ENCODE data around the gene MAP4K4. TPM values are rescaled to one million over a fixed set of nuclear protein-coding genes. Genes with fewer than 3 reads are reported as not detected.

MAP4K4 gene
- total and polyA plus RNA-seq, 2 experiments from 2014 or later = 20.3 to 115 TPM

GRCh38 chr2:101815739-101816391 lies 118.4 kb downstream of the MAP4K4 start:
- H3K9ac ChIP-seq = no peak overlapping the region
- H4K20me1 ChIP-seq (ENCODE audit: insufficient read depth) = peaks cover 32% of the 10 kb centered on the region
- peaks cover 43% of the 10 kb centered on the region for H3F3A ChIP-seq (ENCODE audit: insufficient read depth)
- H3K79me2 ChIP-seq (ENCODE audit: insufficient read depth) = peaks cover 100% of the 10 kb centered on the region
- H3K27ac ChIP-seq = 0 out of 2 replicates have a peak overlapping the region, but pooled peaks have one; percentile 5
- H3K36me3 ChIP-seq (ENCODE audit: low read depth) = no peaks in the 10 kb centered on the region
- WGBS, 2 experiments (ENCODE audit: low coverage in 1 of 2, low lambda C conversion rate in 2 of 2, missing lambda C conversion rate in 2 of 2) = 61 to 66% methylated on average over 14 of the region's 14 CpGs
- TF ChIP-seq EZH2 (IDR thresholded peaks at IDR 0.05; ENCODE audit: insufficient read depth, poor library complexity, severe bottlenecking) (no peak), EZH2phosphoT487 (IDR thresholded peaks at IDR 0.05; ENCODE audit: insufficient read depth, low read depth) (no peak)
- H3K9me3 ChIP-seq (ENCODE audit: low read depth) = no peaks in the 10 kb centered on the region
- peak; percentile 38 for DNase-seq
- in situ Hi-C loops (cut with MboI) = no loop called here
- peaks cover 52% of the 10 kb centered on the region for H3K4me1 ChIP-seq (ENCODE audit: insufficient read depth)
- H3K4me2 ChIP-seq (ENCODE audit: unreplicated experiment) = peak overlapping the region; percentile 24
- H3K4me3 ChIP-seq = no peak overlapping the region
- H3K9me2 ChIP-seq (ENCODE audit: insufficient read depth) = no peaks in the 10 kb centered on the region
- no peak overlapping the region for H2AFZ ChIP-seq
- no peaks in the 10 kb centered on the region for H3K27me3 ChIP-seq (replicated peaks; ENCODE audit: insufficient read depth)

GRCh38 chr2:101816598-101816997 lies 119.1 kb downstream of the MAP4K4 start:
- no peak overlapping the region for H3K9ac ChIP-seq
- peak overlapping the region; percentile 5; the same call in 1 of the 2 replicates for H3K27ac ChIP-seq
- TF ChIP-seq EZH2phosphoT487 (IDR thresholded peaks at IDR 0.05; ENCODE audit: insufficient read depth, low read depth) = no peak
- no peak for TF ChIP-seq EZH2 (IDR thresholded peaks at IDR 0.05; ENCODE audit: insufficient read depth, poor library complexity, severe bottlenecking)
- H3F3A ChIP-seq (ENCODE audit: insufficient read depth) = peaks cover 49% of the 10 kb centered on the region
- in situ Hi-C loops (cut with MboI) = no loop called here
- H2AFZ ChIP-seq = no peak overlapping the region
- H4K20me1 ChIP-seq (ENCODE audit: insufficient read depth) = peaks cover 32% of the 10 kb centered on the region
- no peaks in the 10 kb centered on the region for H3K36me3 ChIP-seq (ENCODE audit: low read depth)
- 66 to 77% methylated on average over 4 of the region's 4 CpGs for WGBS, 2 experiments (ENCODE audit: low coverage in 1 of 2, low lambda C conversion rate in 2 of 2, missing lambda C conversion rate in 2 of 2)
- DNase-seq = no peak
- no peaks in the 10 kb centered on the region for H3K9me3 ChIP-seq (ENCODE audit: low read depth)
- H3K4me2 ChIP-seq (ENCODE audit: unreplicated experiment) = no peak overlapping the region
- no peak overlapping the region for H3K4me3 ChIP-seq
- H3K79me2 ChIP-seq (ENCODE audit: insufficient read depth) = peaks cover 100% of the 10 kb centered on the region
- H3K4me1 ChIP-seq (ENCODE audit: insufficient read depth) = peaks cover 59% of the 10 kb centered on the region
- no peaks in the 10 kb centered on the region for H3K9me2 ChIP-seq (ENCODE audit: insufficient read depth)
- no peaks in the 10 kb centered on the region for H3K27me3 ChIP-seq (replicated peaks; ENCODE audit: insufficient read depth)

GRCh38 chr2:101817481-101817880 lies 120.0 kb downstream of the MAP4K4 start:
- TF ChIP-seq EZH2 (IDR thresholded peaks at IDR 0.05; ENCODE audit: insufficient read depth, poor library complexity, severe bottlenecking) (no peak), EZH2phosphoT487 (IDR thresholded peaks at IDR 0.05; ENCODE audit: insufficient read depth, low read depth) (no peak)
- peaks cover 25% of the 10 kb centered on the region for H4K20me1 ChIP-seq (ENCODE audit: insufficient read depth)
- in situ Hi-C loops (cut with MboI) = no loop called here

GRCh38 chr2:101818531-101819451 lies 121.3 kb downstream of the MAP4K4 start:
- H3K79me2 ChIP-seq (ENCODE audit: insufficient read depth) = peaks cover 100% of the 10 kb centered on the region
- peak overlapping the region; percentile 9; the same call in 1 of the 2 replicates for H3K9ac ChIP-seq
- no peaks in the 10 kb centered on the region for H3K36me3 ChIP-seq (ENCODE audit: low read depth)
- H3K4me1 ChIP-seq (ENCODE audit: insufficient read depth) = peaks cover 81% of the 10 kb centered on the region
- peak overlapping the region; percentile 43 for H3K4me2 ChIP-seq (ENCODE audit: unreplicated experiment)
- no peak overlapping the region for H3K4me3 ChIP-seq
- 69 to 73% methylated on average over 1 of the region's 1 CpG for WGBS, 2 experiments (ENCODE audit: low coverage in 1 of 2, low lambda C conversion rate in 2 of 2, missing lambda C conversion rate in 2 of 2)
- no peak overlapping the region for H2AFZ ChIP-seq
- H4K20me1 ChIP-seq (ENCODE audit: insufficient read depth) = peaks cover 18% of the 10 kb centered on the region; the same call in 1 of the 2 replicates
- no peaks in the 10 kb centered on the region for H3K27me3 ChIP-seq (replicated peaks; ENCODE audit: insufficient read depth)
- in situ Hi-C loops (cut with MboI) = no loop called here
- no peak for TF ChIP-seq EZH2phosphoT487 (IDR thresholded peaks at IDR 0.05; ENCODE audit: insufficient read depth, low read depth)
- TF ChIP-seq EZH2 (IDR thresholded peaks at IDR 0.05; ENCODE audit: insufficient read depth, poor library complexity, severe bottlenecking) = no peak
- peaks cover 65% of the 10 kb centered on the region for H3F3A ChIP-seq (ENCODE audit: insufficient read depth)
- peak; percentile 61 for DNase-seq
- peak overlapping the region; percentile 82 for H3K27ac ChIP-seq
- H3K9me3 ChIP-seq (ENCODE audit: low read depth) = no peaks in the 10 kb centered on the region
- H3K9me2 ChIP-seq (ENCODE audit: insufficient read depth) = no peaks in the 10 kb centered on the region

More at GRCh38 chr2:101817481-101817880, 120.0 kb downstream of the MAP4K4 start:
- no peak overlapping the region for H3K27ac ChIP-seq
- no peak overlapping the region for H3K9ac ChIP-seq
- H3K79me2 ChIP-seq (ENCODE audit: insufficient read depth) = peaks cover 100% of the 10 kb centered on the region
- H2AFZ ChIP-seq = no peak overlapping the region
- peaks cover 68% of the 10 kb centered on the region for H3K4me1 ChIP-seq (ENCODE audit: insufficient read depth)
- DNase-seq = no peak
- H3K9me3 ChIP-seq (ENCODE audit: low read depth) = no peaks in the 10 kb centered on the region
- H3F3A ChIP-seq (ENCODE audit: insufficient read depth) = peaks cover 55% of the 10 kb centered on the region
- no peak overlapping the region for H3K4me3 ChIP-seq
- no peaks in the 10 kb centered on the region for H3K9me2 ChIP-seq (ENCODE audit: insufficient read depth)
- no peak overlapping the region for H3K4me2 ChIP-seq (ENCODE audit: unreplicated experiment)
- 65 to 66% methylated on average over 6 of the region's 6 CpGs for WGBS, 2 experiments (ENCODE audit: low coverage in 1 of 2, low lambda C conversion rate in 2 of 2, missing lambda C conversion rate in 2 of 2)
- no peaks in the 10 kb centered on the region for H3K27me3 ChIP-seq (replicated peaks; ENCODE audit: insufficient read depth)
- H3K36me3 ChIP-seq (ENCODE audit: low read depth) = no peaks in the 10 kb centered on the region

Measured in GM23248 (cell line).